ENCODE data around the gene AP3B2.

Gene AP3B2

GRCh38 chr15:82751308-82751707 lies 41.6 kb upstream of the AP3B2 start (continued):
- TF ChIP-seq, protein P1, sequence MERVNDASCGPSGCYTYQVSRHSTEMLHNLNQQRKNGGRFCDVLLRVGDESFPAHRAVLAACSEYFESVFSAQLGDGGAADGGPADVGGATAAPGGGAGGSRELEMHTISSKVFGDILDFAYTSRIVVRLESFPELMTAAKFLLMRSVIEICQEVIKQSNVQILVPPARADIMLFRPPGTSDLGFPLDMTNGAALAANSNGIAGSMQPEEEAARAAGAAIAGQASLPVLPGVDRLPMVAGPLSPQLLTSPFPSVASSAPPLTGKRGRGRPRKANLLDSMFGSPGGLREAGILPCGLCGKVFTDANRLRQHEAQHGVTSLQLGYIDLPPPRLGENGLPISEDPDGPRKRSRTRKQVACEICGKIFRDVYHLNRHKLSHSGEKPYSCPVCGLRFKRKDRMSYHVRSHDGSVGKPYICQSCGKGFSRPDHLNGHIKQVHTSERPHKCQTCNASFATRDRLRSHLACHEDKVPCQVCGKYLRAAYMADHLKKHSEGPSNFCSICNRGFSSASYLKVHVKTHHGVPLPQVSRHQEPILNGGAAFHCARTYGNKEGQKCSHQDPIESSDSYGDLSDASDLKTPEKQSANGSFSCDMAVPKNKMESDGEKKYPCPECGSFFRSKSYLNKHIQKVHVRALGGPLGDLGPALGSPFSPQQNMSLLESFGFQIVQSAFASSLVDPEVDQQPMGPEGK (CRISPR knock-in tag; IDR thresholded peaks at IDR 0.05; ENCODE audit: borderline replicate concordance), result no peak
- no peak for TF ChIP-seq ZC3H10 (CRISPR knock-in tag; IDR thresholded peaks at IDR 0.05)
- TF ChIP-seq ISL1 (CRISPR knock-in tag; IDR thresholded peaks at IDR 0.05), result no peak
- no peak for TF ChIP-seq CSRNP3 (CRISPR knock-in tag; IDR thresholded peaks at IDR 0.05)

- no peak for TF ChIP-seq CSRNP3 (CRISPR knock-in tag; IDR thresholded peaks at IDR 0.05)
- no peak for TF ChIP-seq ZNF70 (CRISPR knock-in tag; IDR thresholded peaks at IDR 0.05)
- TF ChIP-seq, protein P2, sequence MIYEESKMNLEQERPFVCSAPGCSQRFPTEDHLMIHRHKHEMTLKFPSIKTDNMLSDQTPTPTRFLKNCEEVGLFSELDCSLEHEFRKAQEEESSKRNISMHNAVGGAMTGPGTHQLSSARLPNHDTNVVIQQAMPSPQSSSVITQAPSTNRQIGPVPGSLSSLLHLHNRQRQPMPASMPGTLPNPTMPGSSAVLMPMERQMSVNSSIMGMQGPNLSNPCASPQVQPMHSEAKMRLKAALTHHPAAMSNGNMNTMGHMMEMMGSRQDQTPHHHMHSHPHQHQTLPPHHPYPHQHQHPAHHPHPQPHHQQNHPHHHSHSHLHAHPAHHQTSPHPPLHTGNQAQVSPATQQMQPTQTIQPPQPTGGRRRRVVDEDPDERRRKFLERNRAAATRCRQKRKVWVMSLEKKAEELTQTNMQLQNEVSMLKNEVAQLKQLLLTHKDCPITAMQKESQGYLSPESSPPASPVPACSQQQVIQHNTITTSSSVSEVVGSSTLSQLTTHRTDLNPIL (CRISPR knock-in tag; IDR thresholded peaks at IDR 0.05; ENCODE audit: low read depth), result no peak
- no peak for TF ChIP-seq ZFP3 (CRISPR knock-in tag; IDR thresholded peaks at IDR 0.05)
- TF ChIP-seq GLIS3 (CRISPR knock-in tag; IDR thresholded peaks at IDR 0.05), result no peak
- TF ChIP-seq ZNF8 (CRISPR knock-in tag; IDR thresholded peaks at IDR 0.05), result no peak
- TF ChIP-seq BACH2 (CRISPR knock-in tag; IDR thresholded peaks at IDR 0.05; ENCODE audit: borderline replicate concordance), result no peak
- TF ChIP-seq ZC3H10 (CRISPR knock-in tag; IDR thresholded peaks at IDR 0.05), result no peak
- TF ChIP-seq, protein P1 (CRISPR knock-in tag; IDR thresholded peaks at IDR 0.05; ENCODE audit: borderline replicate concordance), result no peak
- TF ChIP-seq CSDC2 (CRISPR knock-in tag; IDR thresholded peaks at IDR 0.05), result no peak
- TF ChIP-seq ZNF565 (CRISPR knock-in tag; conservative IDR thresholded peaks at IDR 0.05; ENCODE audit: low read depth), result no peak
- TF ChIP-seq TOX (CRISPR knock-in tag; IDR thresholded peaks at IDR 0.05; ENCODE audit: borderline replicate concordance), result no peak
- TF ChIP-seq OSR1 (CRISPR knock-in tag; IDR thresholded peaks at IDR 0.05), result no peak
- TF ChIP-seq RARB (CRISPR knock-in tag; IDR thresholded peaks at IDR 0.05), result no peak
- no peak for TF ChIP-seq TCF4 (CRISPR knock-in tag; IDR thresholded peaks at IDR 0.05; ENCODE audit: borderline replicate concordance)
- no peak for TF ChIP-seq ARNTL (CRISPR knock-in tag; IDR thresholded peaks at IDR 0.05; ENCODE audit: borderline replicate concordance, low read depth)
- TF ChIP-seq ZFP30 (CRISPR knock-in tag; IDR thresholded peaks at IDR 0.05), result no peak
- ATAC-seq, result peak; percentile 5
These were observed 41.1 kb upstream of the AP3B2 start for GRCh38 chr15:82750831-82751180.

DNA sequence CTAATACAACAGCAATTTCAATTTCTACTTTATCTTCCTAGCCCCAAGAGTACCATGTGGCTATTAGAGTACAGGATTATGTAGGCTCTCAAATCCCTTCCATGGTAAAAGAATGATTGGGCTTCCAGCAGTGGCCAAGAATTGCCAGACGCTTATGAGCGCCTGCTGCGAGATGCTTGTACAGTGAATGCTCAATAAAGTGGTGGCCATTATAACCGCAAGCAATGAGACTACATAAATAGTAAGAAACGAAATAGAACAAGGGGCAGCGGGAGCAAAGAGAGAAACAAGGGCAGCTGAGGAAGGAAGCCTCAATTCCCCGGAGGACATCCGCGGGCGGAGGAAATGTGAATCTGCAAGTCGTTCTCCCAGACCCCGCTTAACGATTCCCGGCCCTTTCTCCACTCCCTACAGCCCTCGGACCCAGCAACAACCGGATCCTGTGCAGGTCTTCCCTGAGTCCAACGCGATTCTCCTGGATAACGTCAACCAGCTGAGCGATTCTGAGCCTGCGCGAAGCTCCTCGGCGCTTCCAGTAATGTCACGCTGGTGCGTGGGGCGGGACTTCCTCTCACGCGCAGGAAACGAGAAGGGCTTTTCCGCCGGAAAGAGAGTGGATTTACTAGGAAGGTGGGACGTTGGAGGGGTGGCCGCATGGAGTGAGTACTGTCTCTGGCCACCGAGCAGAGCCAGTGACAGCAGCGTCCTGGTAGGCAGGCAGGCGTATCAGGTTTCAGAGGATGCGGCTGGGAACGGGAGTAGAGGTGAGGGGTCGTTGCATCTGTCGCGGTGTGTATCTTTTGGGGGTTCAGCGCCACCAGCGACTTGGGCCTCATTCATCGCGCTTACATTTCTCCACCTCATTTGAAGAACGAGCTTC lies 40.5 kb upstream of the AP3B2 start:
- ATAC-seq, result peak; percentile 98
- TF ChIP-seq SNAI2 (CRISPR knock-in tag; IDR thresholded peaks at IDR 0.05) (no peak), CSDC2 (CRISPR knock-in tag; IDR thresholded peaks at IDR 0.05) (no peak), POU6F1 (CRISPR knock-in tag; IDR thresholded peaks at IDR 0.05; ENCODE audit: borderline replicate concordance, low read depth) (no peak), ZFP30 (CRISPR knock-in tag; IDR thresholded peaks at IDR 0.05) (no peak), PPARA (CRISPR knock-in tag; IDR thresholded peaks at IDR 0.05; ENCODE audit: borderline replicate concordance) (no peak), CSRNP3 (CRISPR knock-in tag; IDR thresholded peaks at IDR 0.05) (0 out of 2 replicates have a peak, but pooled peaks have one; percentile 21)

All from SK-N-SH treated with all-trans-retinoic acid at 6 μM for 48 hours (cell line).